Panc1 (cell line): ENCODE data around the gene B4GALNT4. TPM values are rescaled to one million over a fixed set of nuclear protein-coding genes. Genes with fewer than 3 reads are reported as not detected.

Source experiments
- ATAC-seq: fragments of 200-7000 bp; cut with Tn5 transposase; 2 replicates; pipeline ENCODE4 v1.9.1; 2020; ENCODE audit warnings: mild to moderate bottlenecking, moderate library complexity
- BruUV-seq: library from RNA; stranded (reverse); fragments of 400-500 nt; replicated peaks from 2 replicates; lab custom pipeline; 2021; lab: Mats Ljungman, UMichigan
- CTCF ChIA-PET: fragments of 300-600 bp; sonication (Branson Sonifier 250); formaldehyde crosslinking; loops from one replicate; lab custom pipeline; 2022; ENCODE audit warnings: antibody characterized with exemption; lab: Charles Lee
- POLR2A ChIA-PET: fragments of 300-600 bp; sonication (Branson Sonifier 250); formaldehyde crosslinking; loops from one replicate; lab custom pipeline; 2022; ENCODE audit warnings: antibody characterized with exemption; lab: Charles Lee
- DNase-seq: peaks from one replicate; pipeline ENCODE4 v3.0.0-alpha.2; 2010; ENCODE audit warnings: low read depth, low spot score
- H3K27ac ChIP-seq: 2 replicates; pipeline ENCODE4 v1.5.1; 2011; ENCODE audit warnings: mild to moderate bottlenecking, low read length, inconsistent platforms
- H3K27me3 ChIP-seq: fragments of 200-500 bp; sonication (Bioruptor generic); 2 replicates; pipeline ENCODE4 v1.6.0; 2014; ENCODE audit warnings: low read length, inconsistent platforms; ENCODE audit not compliant: control insufficient read depth, insufficient read depth
- H3K36me3 ChIP-seq: fragments of 200-500 bp; sonication (Bioruptor generic); 2 replicates; pipeline ENCODE4 v1.5.1; 2014; ENCODE audit warnings: inconsistent platforms, mild to moderate bottlenecking, low read length, moderate library complexity; ENCODE audit not compliant: control insufficient read depth, insufficient read depth
- H3K4me1 ChIP-seq: 2 replicates; pipeline ENCODE4 v1.5.1; 2011; ENCODE audit warnings: inconsistent platforms, mild to moderate bottlenecking, low read length, moderate library complexity; ENCODE audit not compliant: control insufficient read depth, insufficient read depth
- H3K4me3 ChIP-seq, 2 experiments: 2 replicates each; pipeline ENCODE4 v1.5.1; 2011 to 2012; ENCODE audit warnings: low read depth in 2 of 2, low read length in 2 of 2, mild to moderate bottlenecking in 2 of 2, inconsistent platforms in 1 of 2, moderate library complexity in 1 of 2
- H3K9me3 ChIP-seq: fragments of 200-500 bp; sonication (Bioruptor generic); 2 replicates; pipeline ENCODE4 v1.5.1; 2014; ENCODE audit warnings: low read depth, mild to moderate bottlenecking, inconsistent platforms, low read length, moderate library complexity; ENCODE audit not compliant: control insufficient read depth, insufficient read depth
- CTCF ChIP-seq: fragments of 450-650 bp; IDR thresholded peaks from 2 replicates; pipeline ENCODE4 v1.5.1; 2017; ENCODE audit warnings: mild to moderate bottlenecking
- POLR2AphosphoS5 ChIP-seq: IDR thresholded peaks from 2 replicates; pipeline ENCODE4 v1.6.1; 2012; ENCODE audit warnings: mild to moderate bottlenecking, low read depth, low read length, moderate library complexity
- REST ChIP-seq, 2 experiments: IDR thresholded peaks; 2 replicates each; pipeline ENCODE4 v1.6.1; 2011 to 2012; ENCODE audit warnings: low read depth in 2 of 2, control low read depth in 1 of 2, low read length in 1 of 2, mild to moderate bottlenecking in 1 of 2, moderate library complexity in 1 of 2; ENCODE audit not compliant: insufficient read depth in 1 of 2
- SIN3A ChIP-seq: IDR thresholded peaks from 2 replicates; pipeline ENCODE4 v1.6.1; 2012; ENCODE audit warnings: low read depth, mild to moderate bottlenecking, low read length, moderate library complexity, borderline replicate concordance; ENCODE audit not compliant: insufficient read depth
- TCF7L2 ChIP-seq: IDR thresholded peaks from 2 replicates; pipeline ENCODE4 v1.6.1; 2011; ENCODE audit warnings: mild to moderate bottlenecking, low read depth, low read length, inconsistent platforms
- in situ Hi-C: cut with HindIII; loops from 2 replicates; pipeline ENCODE4 v1.10.0; 2016; ENCODE audit warnings: low sequenced_read_pairs, low pct_unique_long_range_greater_than_20kb
- intact Hi-C: fragments of 100-400 bp; cut with micrococcal nuclease; formaldehyde crosslinking; loops from one replicate; pipeline ENCODE4 v1.10.0; 2022; ENCODE audit not compliant: unreplicated experiment
- total RNA-seq: library from RNA; stranded (reverse); gene quantifications from one replicate; pipeline ENCODE4 v1.2.1, GENCODE V29; 2021; ENCODE audit not compliant: unreplicated experiment

The B4GALNT4 gene
- total RNA-seq, 1 experiment from 2014 or later, result 122 TPM

GRCh38 chr11:376531-377173 is 7.4 kb downstream of the B4GALNT4 start:
- Histone ChIP-seq H3K27me3 (no peaks in the 10 kb centered on the region), H3K27ac (no peak overlapping the region), H3K4me3 (no peak overlapping the region), H3K9me3 (no peaks in the 10 kb centered on the region), H3K36me3 (no peaks in the 10 kb centered on the region), H3K4me1 (peaks cover 2% of the 10 kb centered on the region)
- ATAC-seq, result no peak
- POLR2A ChIA-PET, result no interaction called here
- no peak for TF ChIP-seq POLR2AphosphoS5
- TF ChIP-seq SIN3A, result no peak
- TF ChIP-seq REST (IDR thresholded peaks at IDR 0.05; ENCODE audit: insufficient read depth in 1 of 2, low read depth in 2 of 2, low read length in 1 of 2), result no peak
- no peak for TF ChIP-seq TCF7L2
- no peak for TF ChIP-seq CTCF
- DNase-seq, result no peak
- intact Hi-C loops, result no loop called here
- no TSS peak for BruUV-seq
- in situ Hi-C loops, result no loop called here
- CTCF ChIA-PET, result no interaction called here

GRCh38 chr11:377174-377865 is 8.0 kb downstream of the B4GALNT4 start:
- Histone ChIP-seq H3K27ac (no peak overlapping the region), H3K4me3 (no peak overlapping the region), H3K9me3 (no peaks in the 10 kb centered on the region), H3K4me1 (no peaks in the 10 kb centered on the region; the same call in none of the 2 replicates), H3K27me3 (no peaks in the 10 kb centered on the region), H3K36me3 (no peaks in the 10 kb centered on the region; the same call in 1 of the 2 replicates)
- in situ Hi-C loops (no loop called here), intact Hi-C loops (no loop called here)
- no peak for TF ChIP-seq SIN3A
- TF ChIP-seq POLR2AphosphoS5, result no peak
- TF ChIP-seq CTCF, result no peak
- ATAC-seq (no peak; the same call in 1 of the 2 replicates), DNase-seq (no peak)
- CTCF ChIA-PET, result no interaction called here
- no TSS peak for BruUV-seq
- POLR2A ChIA-PET, result no interaction called here
